Measurements from ENCODE around the gene HOXA10.

GRCh38 chr7:27181795-27182275 lies 7.7 kb upstream of the HOXA10 start:
- TF ChIP-seq CTCF (IDR thresholded peaks at IDR 0.05; ENCODE audit: poor library complexity) = no peak
- no peak for TF ChIP-seq EZH2 (IDR thresholded peaks at IDR 0.05; ENCODE audit: borderline replicate concordance)
- TF ChIP-seq EZH2phosphoT487 (IDR thresholded peaks at IDR 0.05; ENCODE audit: low read depth, severe bottlenecking, unreplicated experiment) = no peak
